K562 (cell line): ENCODE measurements around the gene CLASP1. TPM values are rescaled to one million over a fixed set of nuclear protein-coding genes. Genes with fewer than 3 reads are reported as not detected.

Experiments
- ADNP ChIP-seq: fragments of 200-800 bp; sonication (Bioruptor generic); IDR thresholded peaks from 2 replicates; pipeline ENCODE4 v1.6.1; 2016; ENCODE audit warnings: missing genetic modification characterization, missing compliant biosample characterization
- ARNT ChIP-seq, 2 experiments: fragments of 450-650 bp; IDR thresholded peaks; 2 replicates each; pipeline ENCODE4 v1.6.1; 2016; ENCODE audit warnings: mild to moderate bottlenecking in 1 of 2
- HMBOX1 ChIP-seq: sonication (generic); IDR thresholded peaks from 2 replicates; pipeline ENCODE4 v1.6.1; 2016
- NCOA4 ChIP-seq: fragments of 450-650 bp; IDR thresholded peaks from 2 replicates; pipeline ENCODE4 v1.6.1; 2018; ENCODE audit warnings: mild to moderate bottlenecking; ENCODE audit not compliant: partially characterized antibody
- NFIC ChIP-seq: fragments of 450-650 bp; IDR thresholded peaks from 2 replicates; pipeline ENCODE4 v1.6.1; 2017; ENCODE audit warnings: mild to moderate bottlenecking, inconsistent platforms
- NR2C1 ChIP-seq, 2 experiments: fragments of 450-650 bp; IDR thresholded peaks; 2 replicates each; pipeline ENCODE4 v1.6.1; 2017; ENCODE audit warnings: mild to moderate bottlenecking in 2 of 2, antibody characterized with exemption in 1 of 2, inconsistent platforms in 1 of 2, missing compliant biosample characterization in 1 of 2, missing genetic modification characterization in 1 of 2
- NR2C2 ChIP-seq, 2 experiments: fragments of 200-800 bp in 1 of 2; sonication (Bioruptor generic) in 1 of 2; sonication (generic) in 1 of 2; formaldehyde crosslinking in 1 of 2; IDR thresholded peaks; 2 replicates each; pipeline versions ENCODE4 v1.6.1 to v1.8.0; 2016 to 2022; ENCODE audit warnings: mild to moderate bottlenecking in 1 of 2, missing compliant biosample characterization in 1 of 2, missing genetic modification characterization in 1 of 2, missing genetic modification reagents in 1 of 2
- RNF2 ChIP-seq: sonication (generic); IDR thresholded peaks from 2 replicates; pipeline ENCODE4 v1.6.1; 2016
- SRSF9 ChIP-seq: fragments of 200-400 bp; formaldehyde crosslinking; IDR thresholded peaks from 2 replicates; pipeline ENCODE4 v1.6.1; 2017; ENCODE audit warnings: low read depth, low read length, borderline replicate concordance
- STAG1 ChIP-seq: sonication (generic); formaldehyde crosslinking; IDR thresholded peaks from 2 replicates; pipeline ENCODE4 v1.5.0; 2020; ENCODE audit warnings: missing genetic modification reagents, borderline replicate concordance
- TAF1 ChIP-seq: IDR thresholded peaks from 2 replicates; pipeline ENCODE4 v1.6.1; 2011; ENCODE audit warnings: mild to moderate bottlenecking, low read length, moderate library complexity; ENCODE audit not compliant: insufficient read depth, control insufficient read depth, severe bottlenecking; ENCODE audit errors: extremely low read depth
- TAF7 ChIP-seq: fragments of 450-650 bp; IDR thresholded peaks from 2 replicates; pipeline ENCODE4 v1.6.1; 2016; ENCODE audit warnings: missing genetic modification characterization, missing compliant biosample characterization
- TBP ChIP-seq: optimal IDR thresholded peaks from 2 replicates; pipeline ENCODE3; 2011; ENCODE audit warnings: low read depth, low read length, improper control_type of control experiment
- THRA ChIP-seq: fragments of 450-650 bp; IDR thresholded peaks from 2 replicates; pipeline ENCODE4 v1.6.1; 2017; ENCODE audit warnings: mild to moderate bottlenecking, moderate library complexity
- TRIM24 ChIP-seq, 2 experiments: fragments of 450-650 bp; IDR thresholded peaks; 2 replicates each; pipeline ENCODE4 v1.6.1; 2016
- ZBTB17 ChIP-seq: fragments of 450-650 bp; formaldehyde crosslinking; IDR thresholded peaks from 2 replicates; pipeline ENCODE4 v1.4.0; 2020; ENCODE audit warnings: mild to moderate bottlenecking
- ZBTB26 ChIP-seq: fragments of 450-650 bp; formaldehyde crosslinking; IDR thresholded peaks from 2 replicates; pipeline ENCODE4 v1.4.0; 2022; ENCODE audit warnings: missing genetic modification characterization
- ZNF165 ChIP-seq: fragments of 250-450 bp; sonication (Bioruptor Pico); IDR thresholded peaks from 2 replicates; pipeline ENCODE4 v1.4.0; 2020; ENCODE audit warnings: borderline replicate concordance
- ZNF584 ChIP-seq: fragments of 200-800 bp; sonication (Bioruptor generic); IDR thresholded peaks from 2 replicates; pipeline ENCODE4 v1.6.1; 2016; ENCODE audit warnings: low read depth, mild to moderate bottlenecking, missing genetic modification characterization, missing compliant biosample characterization
- ZNF609 ChIP-seq: sonication (generic); formaldehyde crosslinking; IDR thresholded peaks from 2 replicates; pipeline ENCODE4 v1.8.1; 2023; ENCODE audit warnings: missing genetic modification reagents, mild to moderate bottlenecking, borderline replicate concordance
- polyA plus RNA-seq, 8 experiments: library from polyadenylated mRNA; depleted of rRNA in 4 of 8; stranded (reverse) in 5 of 8; unstranded in 3 of 8; fragments of >200 nt; fragmentation: Nextera tagmentation in 2 of 8; fragmentation: Illumina TruSeq in 1 of 8; extraction: Ambion mirVana in 2 of 8; extraction: Trizol in 1 of 8; gene quantifications; 2 replicates each; pipeline versions ENCODE4 v1.2.1 to v1.2.3, GENCODE V29; 2011 to 2014; ENCODE audit warnings: inconsistent platforms in 1 of 8, missing spikeins in 1 of 8
- total RNA-seq, 7 experiments: library from RNA; depleted of rRNA in 6 of 7; stranded (reverse); fragments of >200 nt in 6 of 7; fragmentation: Illumina TruSeq in 2 of 7; extraction: Trizol in 2 of 7; gene quantifications; 2 replicates each; pipeline versions ENCODE4 v1.2.1 to v1.2.3, GENCODE V29; 2011 to 2021; ENCODE audit warnings: low replicate concordance in 1 of 7

Gene CLASP1
- total and polyA plus RNA-seq, 9 of the 15 experiments (the other 6 are each of a cell fraction or from before 2014, with no cell fraction given), result 1.7 to 40.3 (median 20.7) TPM

- TF ChIP-seq ZNF609 (CRISPR knock-in tag), result no peak
- no peak for TF ChIP-seq NR2C2 (CRISPR knock-in tag; IDR thresholded peaks at IDR 0.05)
- peak; percentile 52; the same call in 1 of the 2 replicates for TF ChIP-seq NR2C2 (tag; IDR thresholded peaks at IDR 0.05)
- TF ChIP-seq ADNP (tag), result no peak
- no peak for TF ChIP-seq TAF1
- TF ChIP-seq TAF7 (tag), result no peak
- peak; percentile 67; the same call in 1 of the 2 replicates for TF ChIP-seq ZNF584
- no peak for TF ChIP-seq STAG1
- TF ChIP-seq TBP, result no peak
- no peak for TF ChIP-seq ZBTB17
- no peak for TF ChIP-seq SRSF9
- TF ChIP-seq RNF2, result no peak
- TF ChIP-seq TRIM24 (IDR thresholded peaks at IDR 0.05), result no peak
- no peak for TF ChIP-seq ZNF165 (CRISPR knock-in tag)
- TF ChIP-seq HMBOX1, result peak; percentile 40; the same call in 1 of the 2 replicates
- TF ChIP-seq THRA, result no peak
- TF ChIP-seq NCOA4, result no peak
- no peak for TF ChIP-seq NFIC
- no peak for TF ChIP-seq NR2C1 (IDR thresholded peaks at IDR 0.05)
- 0 out of 2 replicates have a peak, but pooled peaks have one; percentile 51 for TF ChIP-seq NR2C1 (tag; IDR thresholded peaks at IDR 0.05)
- no peak for TF ChIP-seq ARNT (IDR thresholded peaks at IDR 0.05)
- no peak for TF ChIP-seq ZBTB26 (CRISPR knock-in tag)
These were observed 116.9 kb downstream of the CLASP1 start (continued) for GRCh38 chr2:121532347-121532766.
